Stimulated activated CD8-positive, alpha-beta memory T cell treated with anti-CD3 and anti-CD28 coated beads, Interleukin-12 subunit alpha, Interleukin-12 subunit beta, amount 100 ng/mL, for 24 hours (primary cell): ENCODE data around the gene KCNK13.
"Not testable (repeated sequence)": the region's sequence is repeated elsewhere in the genome, so short reads cannot be mapped to it uniquely, and the experiment has no call there.

Experiments
- DNase-seq: peaks from one replicate; pipeline ENCODE4 v3.0.0-alpha.2; 2020; ENCODE audit errors: extremely low read depth

Gene KCNK13

DNA sequence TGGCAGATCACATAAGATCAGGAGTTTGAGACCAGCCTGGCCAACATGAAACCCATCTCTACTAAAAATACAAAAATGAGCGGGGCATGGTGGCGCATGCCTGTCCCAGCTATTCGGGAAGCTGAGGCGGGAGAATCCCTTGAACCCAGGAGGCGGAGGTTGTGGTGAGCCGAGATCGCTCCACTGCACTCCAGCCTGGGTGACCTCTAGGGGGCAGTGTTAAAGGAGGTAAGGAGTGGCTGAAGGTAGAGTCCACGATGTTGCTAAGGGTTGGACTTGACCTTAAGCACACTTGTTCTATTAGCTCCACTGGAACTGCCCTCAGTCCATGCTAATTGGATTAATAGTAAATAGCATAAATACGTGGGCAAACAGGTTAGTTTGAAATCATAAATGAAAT is 132.1 kb downstream of the KCNK13 start:
- no peak for DNase-seq

DNA sequence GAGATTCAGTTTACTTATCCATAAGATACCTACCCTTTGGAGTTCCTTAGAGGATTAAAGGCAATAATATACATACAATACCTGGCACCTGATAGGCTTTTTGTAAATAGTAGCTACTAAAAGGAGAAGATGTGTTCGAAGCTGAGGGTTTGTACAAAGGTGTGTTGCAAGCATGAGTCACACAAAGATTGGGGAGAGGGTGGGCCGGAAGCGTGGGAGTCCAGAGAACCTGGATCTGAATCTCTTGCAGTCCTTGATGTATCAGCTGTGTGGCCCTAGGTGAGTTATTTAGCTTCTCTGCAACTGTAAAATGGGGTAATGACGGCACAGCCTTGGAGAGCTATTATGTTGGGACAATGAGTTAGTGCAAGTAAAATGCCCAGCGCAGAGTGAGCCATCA is 132.9 kb downstream of the KCNK13 start:
- DNase-seq = no peak

DNA sequence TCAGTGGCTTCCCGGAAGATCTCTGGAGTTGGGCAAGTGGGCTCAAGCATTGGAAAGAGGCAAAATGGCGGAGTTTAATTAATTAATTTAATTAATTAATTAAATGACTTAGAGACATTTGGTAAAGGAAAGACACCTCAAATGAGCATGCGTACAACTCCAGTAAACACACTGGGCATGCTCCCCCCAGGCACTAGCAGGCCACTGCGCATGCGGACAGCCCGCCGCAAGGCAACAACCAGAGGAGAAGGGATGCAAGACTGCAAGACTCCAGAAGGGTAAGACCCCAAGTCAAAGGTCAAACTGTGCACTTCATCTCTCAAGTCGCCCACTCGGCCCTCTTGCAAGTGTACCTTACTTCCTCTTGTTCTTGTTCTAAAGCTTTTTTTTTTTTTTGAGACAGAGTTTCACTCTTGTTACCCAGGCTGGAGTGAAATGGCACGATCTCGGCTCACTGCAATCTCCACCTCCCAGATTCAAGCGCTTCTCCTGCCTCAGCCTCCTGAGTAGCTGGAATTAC is 136.8 kb downstream of the KCNK13 start:
- no peak for DNase-seq

DNA sequence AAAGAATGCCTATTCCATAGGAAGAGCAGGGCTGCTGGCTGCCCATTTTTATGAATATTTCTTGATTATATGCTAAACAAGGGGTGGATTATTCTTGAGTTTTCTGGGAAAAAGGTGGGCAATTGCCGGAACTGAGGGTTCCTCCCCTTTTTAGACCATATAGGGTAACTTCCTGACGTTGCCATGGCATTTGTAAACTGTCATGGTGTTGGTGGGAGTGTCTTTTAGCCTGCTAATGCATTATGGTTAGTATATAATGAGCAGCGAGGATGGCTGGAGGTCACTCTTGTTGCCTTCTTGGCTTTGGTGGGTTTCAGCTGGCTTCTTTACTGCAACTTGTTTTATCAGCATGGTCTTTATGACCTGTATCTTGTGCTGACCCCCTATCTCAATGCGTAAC is 138.8 kb downstream of the KCNK13 start:
- DNase-seq = not testable (repeated sequence)

DNA sequence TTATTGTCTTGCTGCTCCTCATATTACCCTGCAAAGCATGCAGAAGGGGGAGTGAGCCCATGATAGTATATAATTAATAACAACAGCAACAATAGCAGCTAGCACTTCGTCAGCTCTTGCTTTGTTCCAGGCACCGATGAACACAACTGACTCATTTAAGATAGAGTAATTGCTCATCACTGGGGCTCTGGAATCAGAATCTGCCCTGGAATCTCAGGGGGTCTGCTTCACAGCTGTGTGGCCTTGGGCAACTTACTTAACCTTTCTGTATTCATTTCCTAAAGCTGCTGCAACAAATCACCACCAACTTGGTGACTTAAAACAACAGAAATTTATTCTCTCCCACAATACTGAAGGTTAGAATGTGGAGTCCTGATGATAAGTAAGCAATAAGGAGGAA is 139.6 kb downstream of the KCNK13 start:
- DNase-seq = no peak

DNA sequence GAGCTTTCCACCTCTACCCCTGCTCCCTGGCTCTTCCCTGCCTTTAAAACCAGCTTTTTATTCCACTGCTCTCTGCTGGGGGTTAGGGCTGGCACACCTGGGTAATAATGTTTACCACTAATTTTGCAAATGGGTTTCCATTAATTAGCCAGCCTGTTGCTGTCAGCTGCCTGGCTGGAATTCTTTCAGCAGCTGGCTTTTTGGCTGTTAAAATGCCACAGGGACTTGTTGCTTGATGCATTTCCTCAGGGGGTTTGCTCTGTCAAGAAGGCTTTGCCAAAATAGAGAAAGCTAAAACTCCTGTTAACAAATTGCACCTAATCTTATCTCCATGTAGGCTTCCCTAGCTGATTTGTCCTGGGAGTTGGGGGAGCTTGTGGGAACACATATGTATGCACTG is 142.7 kb downstream of the KCNK13 start:
- DNase-seq = no peak

DNA sequence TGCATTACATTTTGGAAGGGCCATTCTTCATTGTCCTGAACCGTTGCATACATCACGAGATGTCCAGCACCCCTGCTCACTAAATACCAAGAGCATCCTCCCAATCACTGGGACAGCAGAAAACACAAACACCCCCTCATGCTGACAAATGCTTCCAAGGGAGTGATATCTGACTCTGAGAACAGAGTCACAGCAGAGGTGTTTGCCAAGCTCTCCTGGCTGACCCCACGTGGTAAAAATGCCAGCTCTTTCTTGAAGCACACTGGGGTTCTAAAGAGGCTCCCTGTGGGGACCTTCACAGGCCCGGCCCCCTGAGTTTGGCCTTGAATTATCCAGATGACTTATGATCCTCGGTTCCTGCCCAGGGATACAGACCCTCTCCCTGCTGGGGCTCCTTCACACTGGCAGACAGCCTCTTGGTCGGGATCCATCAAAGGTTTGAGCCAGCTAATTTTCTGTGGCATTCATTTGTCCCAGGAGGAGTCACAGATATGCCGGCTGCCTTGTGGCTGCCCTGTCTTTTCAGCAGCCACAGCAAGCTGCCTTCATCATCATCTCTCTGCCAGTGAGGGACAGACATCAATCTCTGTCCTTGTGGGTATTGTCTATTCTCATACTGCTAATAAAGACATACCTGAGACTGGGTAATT is 151.4 kb downstream of the KCNK13 start:
- no peak for DNase-seq

DNA sequence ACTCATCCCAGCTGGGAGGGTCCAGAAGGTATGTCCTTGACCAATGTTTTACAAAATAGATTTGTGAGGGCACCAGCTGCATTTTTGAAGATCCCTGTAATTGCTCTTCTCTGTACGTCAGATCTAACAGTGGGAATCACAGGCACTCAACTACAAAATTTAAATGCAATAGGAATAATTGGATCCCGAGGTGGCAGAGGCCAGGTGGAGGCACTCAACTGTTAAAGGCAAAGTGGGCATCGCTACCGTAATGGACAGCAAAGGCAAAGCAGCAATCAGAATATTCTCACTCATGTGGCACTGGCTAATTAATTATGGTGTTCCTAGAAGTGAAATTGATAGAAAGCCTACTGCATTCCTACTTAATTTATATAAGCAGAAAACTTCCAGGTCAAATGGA is 166.7 kb downstream of the KCNK13 start:
- no peak for DNase-seq

DNA sequence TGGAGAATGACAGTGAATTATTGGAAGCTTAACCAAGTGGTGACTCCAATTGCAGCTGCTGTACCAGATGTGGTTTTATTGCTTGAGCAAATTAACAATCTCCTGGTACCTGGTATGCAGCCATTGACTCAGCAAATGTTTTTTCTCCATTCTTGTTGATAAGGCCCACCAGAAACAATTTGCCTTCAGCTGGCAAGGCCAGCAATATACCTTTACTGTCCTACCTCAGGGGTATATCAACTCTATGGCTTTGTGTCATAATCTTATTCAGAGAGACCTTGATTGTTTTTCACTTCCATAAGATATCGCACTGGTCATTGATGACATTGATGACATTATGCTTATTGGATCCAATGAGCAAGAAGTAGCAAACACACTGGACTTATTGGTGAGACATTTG is 168.1 kb downstream of the KCNK13 start:
- not testable (repeated sequence) for DNase-seq
